HFF-Myc (cell line): ENCODE results near the gene SAV1.

ENCODE experiments used
- DNase-seq: peaks from one replicate; pipeline ENCODE4 v3.0.0-alpha.2; 2011; ENCODE audit warnings: low read depth; ENCODE audit errors: extremely low read depth
- H3K4me3 ChIP-seq: replicated peaks from 2 replicates; pipeline ENCODE4 v1.5.1; 2011; ENCODE audit warnings: low read depth, mild to moderate bottlenecking, control low read depth, low read length
- CTCF ChIP-seq: IDR thresholded peaks from 2 replicates; pipeline ENCODE4 v1.5.1; 2012; ENCODE audit warnings: mild to moderate bottlenecking, low read depth, low read length, control low read depth; ENCODE audit errors: missing control alignments

SAV1 gene

GRCh38 chr14:50667996-50668825 is at the start of gene SAV1:
Gene SAV1 (minus strand): TSS chr14:50668306. CDS start chr14:50667967, 339 bp downstream.
- peak within 1 kb of the TSS; percentile 88 for H3K4me3 ChIP-seq
- no peak for DNase-seq
- TF ChIP-seq CTCF, result no peak

GRCh38 chr14:50717811-50718210 is 49.7 kb upstream of the SAV1 start:
- no peak overlapping the region for H3K4me3 ChIP-seq
- DNase-seq, result no peak
- TF ChIP-seq CTCF, result no peak

- H3K4me3 ChIP-seq, result no peak overlapping the region
- peak; percentile 73 for TF ChIP-seq CTCF
- peak; percentile 35 for DNase-seq
Measured at GRCh38 chr14:50714450-50715073, 46.5 kb upstream of the SAV1 start.

- no peak for TF ChIP-seq CTCF
- DNase-seq, result no peak
- H3K4me3 ChIP-seq, result no peak overlapping the region
Measured at GRCh38 chr14:50711043-50711442, 42.9 kb upstream of the SAV1 start.

GRCh38 chr14:50705026-50705593 is 37.0 kb upstream of the SAV1 start:
- H3K4me3 ChIP-seq, result no peak overlapping the region
- DNase-seq, result no peak
- TF ChIP-seq CTCF, result no peak

GRCh38 chr14:50704454-50705010 is 36.4 kb upstream of the SAV1 start:
- H3K4me3 ChIP-seq, result no peak overlapping the region
- no peak for DNase-seq
- no peak for TF ChIP-seq CTCF
